Endodermal cell (in vitro differentiated cells): ENCODE data around the gene CCRL2. TPM values are rescaled to one million over a fixed set of nuclear protein-coding genes. Genes with fewer than 3 reads are reported as not detected.
A peak's percentile ranks its signal among the peaks of the same experiment; 100 is the strongest.

Experiments
- DNase-seq: peaks from one replicate; pipeline ENCODE4 v3.0.0-alpha.2; 2017
- H3K27ac ChIP-seq: 2 replicates; pipeline ENCODE4 v1.5.1; 2013; ENCODE audit warnings: mild to moderate bottlenecking, low read depth, low read length, moderate library complexity
- H3K27me3 ChIP-seq: 2 replicates; pipeline ENCODE4 v1.6.1; 2013; ENCODE audit warnings: mild to moderate bottlenecking, low read length, moderate library complexity; ENCODE audit not compliant: insufficient read depth, control insufficient read depth, poor library complexity, severe bottlenecking
- H3K36me3 ChIP-seq: 2 replicates; pipeline ENCODE4 v1.7.0; 2013; ENCODE audit warnings: mild to moderate bottlenecking, low read length, moderate library complexity; ENCODE audit not compliant: control insufficient read depth, insufficient read depth
- H3K4me1 ChIP-seq: one replicate; pipeline ENCODE4 v1.7.0; 2013; ENCODE audit warnings: low read length; ENCODE audit not compliant: control insufficient read depth, insufficient read depth
- H3K4me3 ChIP-seq: 2 replicates; pipeline ENCODE4 v1.5.1; 2013; ENCODE audit warnings: mild to moderate bottlenecking, low read length, moderate library complexity
- H3K9ac ChIP-seq: 2 replicates; pipeline ENCODE4 v1.6.1; 2013; ENCODE audit warnings: mild to moderate bottlenecking, low read length, moderate library complexity; ENCODE audit not compliant: poor library complexity, severe bottlenecking; ENCODE audit errors: extremely low read depth
- H3K9me3 ChIP-seq: 2 replicates; pipeline ENCODE4 v1.6.1; 2013; ENCODE audit warnings: mild to moderate bottlenecking, low read length, moderate library complexity; ENCODE audit not compliant: control insufficient read depth
- H3K27ac Mint-ChIP-seq: 2 replicates; pipeline ENCODE4 v1.8.0; 2020; ENCODE audit warnings: mixed read lengths
- H3K27me3 Mint-ChIP-seq: 2 replicates; pipeline ENCODE4 v1.8.0; 2021; ENCODE audit warnings: mild to moderate bottlenecking, mixed read lengths; ENCODE audit not compliant: insufficient read depth
- H3K36me3 Mint-ChIP-seq: 2 replicates; pipeline ENCODE4 v1.8.0; 2020; ENCODE audit warnings: low read depth, mixed read lengths
- H3K4me1 Mint-ChIP-seq: 2 replicates; pipeline ENCODE4 v1.8.0; 2020; ENCODE audit warnings: mixed read lengths
- H3K4me3 Mint-ChIP-seq: 2 replicates; pipeline ENCODE4 v1.8.0; 2020; ENCODE audit warnings: mild to moderate bottlenecking, moderate library complexity, mixed read lengths
- H3K9me3 Mint-ChIP-seq: 2 replicates; pipeline ENCODE4 v1.8.0; 2020; ENCODE audit warnings: mild to moderate bottlenecking, mixed read lengths
- WGBS, 2 experiments: methylation state at CpG; one replicate each; pipeline versions ENCODE4 v1.1.5 to v1.1.7; 2013; ENCODE audit warnings: missing lambda C conversion rate in 2 of 2, mixed read lengths in 1 of 2; ENCODE audit not compliant: insufficient coverage in 1 of 2, insufficient read length in 1 of 2; 5-methylcytosine and 5-hydroxymethylcytosine counted together
- long read RNA-seq, 4 experiments: library from polyadenylated mRNA in 2 of 4; library from RNA in 1 of 4; library from capped mRNA in 1 of 4; stranded (forward) in 3 of 4; unstranded in 1 of 4; transcript quantifications; one replicate each; pipeline ENCODE4 v2.0.0, GENCODE V29; 2020 to 2021; ENCODE audit warnings: inconsistent platforms in 1 of 4
- polyA plus RNA-seq, 2 experiments: library from polyadenylated mRNA; stranded (reverse); fragments of 50-300 nt; gene quantifications; one replicate each; pipeline ENCODE4 v1.2.3, GENCODE V29; 2013
- total RNA-seq, 2 donors: library from RNA; stranded (reverse); fragmentation: NEBNext Ultra II Directional in 1 of 2; extraction: Animal tissue kit (Norgen Biotek cat#: 25700) in 1 of 2; gene quantifications; 2 replicates in 1 of 2; 3 replicates in 1 of 2; pipeline ENCODE4 v1.2.1, GENCODE V29; 2021
- TF ChIP-seq, protein P1 (sequence below): fragments of 200-600 bp; sonication (generic); conservative IDR thresholded peaks from 2 replicates; pipeline ENCODE4 v1.5.0; 2021; ENCODE audit warnings: antibody characterized with exemption, mild to moderate bottlenecking

The CCRL2 gene, protein sequence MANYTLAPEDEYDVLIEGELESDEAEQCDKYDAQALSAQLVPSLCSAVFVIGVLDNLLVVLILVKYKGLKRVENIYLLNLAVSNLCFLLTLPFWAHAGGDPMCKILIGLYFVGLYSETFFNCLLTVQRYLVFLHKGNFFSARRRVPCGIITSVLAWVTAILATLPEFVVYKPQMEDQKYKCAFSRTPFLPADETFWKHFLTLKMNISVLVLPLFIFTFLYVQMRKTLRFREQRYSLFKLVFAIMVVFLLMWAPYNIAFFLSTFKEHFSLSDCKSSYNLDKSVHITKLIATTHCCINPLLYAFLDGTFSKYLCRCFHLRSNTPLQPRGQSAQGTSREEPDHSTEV
- total RNA-seq, result not detected
- polyA plus RNA-seq (2013, experiment 1 of 2), result not detected
- not detected for polyA plus RNA-seq (2013, experiment 2 of 2)
- long read RNA-seq, experiment 1, result 0 reads
- long read RNA-seq, experiment 2, result 0 reads
- long read RNA-seq, experiment 3, result 0 reads
- long read RNA-seq, experiment 4, result 0 reads

DNA sequence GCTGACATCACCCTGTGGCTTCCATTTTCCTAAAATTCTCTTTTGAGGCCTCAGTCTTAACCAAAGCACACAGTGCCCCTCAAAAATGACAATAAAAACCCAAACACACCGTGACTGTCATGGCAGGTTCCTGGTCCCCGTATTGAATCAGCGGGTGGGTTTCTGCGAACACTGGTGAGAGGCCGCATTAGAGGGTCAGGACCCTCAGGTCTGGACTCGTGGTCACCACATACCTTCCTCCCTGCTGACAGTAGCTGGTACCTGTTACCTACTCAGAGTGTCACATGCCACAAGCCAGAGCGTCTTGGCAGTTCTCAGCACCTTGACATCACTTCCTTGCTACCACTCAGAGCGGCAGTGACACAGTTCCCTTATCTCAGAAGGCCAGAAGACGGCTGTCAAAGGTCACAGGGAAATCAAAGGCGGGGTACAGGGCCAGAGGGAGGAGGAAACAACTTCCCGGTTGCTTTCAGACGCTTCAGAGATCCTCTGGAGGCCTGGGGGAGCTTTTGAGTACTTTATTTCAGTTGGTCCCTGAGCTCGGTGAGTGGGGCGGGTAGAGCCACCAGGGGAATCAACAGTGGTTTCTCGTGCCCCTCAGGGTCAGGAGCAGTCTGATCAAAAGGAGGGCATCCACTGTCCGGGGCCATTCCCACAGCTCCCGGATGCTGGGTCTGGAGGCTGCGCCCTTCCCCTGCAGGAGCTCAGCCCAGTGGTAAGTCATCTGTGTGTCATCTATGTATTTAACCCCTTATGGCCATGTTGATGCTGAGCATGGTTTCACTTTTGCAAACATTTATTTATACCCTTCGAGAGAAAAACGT, at the start of gene CCRL2, which contains the start of gene CCR5AS:
Gene CCRL2, plus strand, starts transcription at position 472 of the 824 bp plus-strand sequence. CDS start 821 bp downstream, outside the sequence.
Gene CCR5AS, minus strand, starts transcription at position 279 of the 824 bp plus-strand sequence.
- no peak within 1 kb of the TSS for H3K27ac ChIP-seq
- no peak within 1 kb of the TSS for H3K9ac ChIP-seq
- Mint-ChIP-seq H3K36me3 (no peaks in the 10 kb centered on the region), H3K27ac (no peak within 1 kb of the TSS), H3K9me3 (peaks cover 5% of the 10 kb centered on the region), H3K27me3 (no peaks in the 10 kb centered on the region), H3K4me1 (no peaks in the 10 kb centered on the region), H3K4me3 (no peak within 1 kb of the TSS)
- 80 to 89% methylated on average over 20 of the region's 20 CpGs for WGBS, 2 experiments
- peaks cover 4% of the 10 kb centered on the region for H3K9me3 ChIP-seq
- TF ChIP-seq, protein P1, sequence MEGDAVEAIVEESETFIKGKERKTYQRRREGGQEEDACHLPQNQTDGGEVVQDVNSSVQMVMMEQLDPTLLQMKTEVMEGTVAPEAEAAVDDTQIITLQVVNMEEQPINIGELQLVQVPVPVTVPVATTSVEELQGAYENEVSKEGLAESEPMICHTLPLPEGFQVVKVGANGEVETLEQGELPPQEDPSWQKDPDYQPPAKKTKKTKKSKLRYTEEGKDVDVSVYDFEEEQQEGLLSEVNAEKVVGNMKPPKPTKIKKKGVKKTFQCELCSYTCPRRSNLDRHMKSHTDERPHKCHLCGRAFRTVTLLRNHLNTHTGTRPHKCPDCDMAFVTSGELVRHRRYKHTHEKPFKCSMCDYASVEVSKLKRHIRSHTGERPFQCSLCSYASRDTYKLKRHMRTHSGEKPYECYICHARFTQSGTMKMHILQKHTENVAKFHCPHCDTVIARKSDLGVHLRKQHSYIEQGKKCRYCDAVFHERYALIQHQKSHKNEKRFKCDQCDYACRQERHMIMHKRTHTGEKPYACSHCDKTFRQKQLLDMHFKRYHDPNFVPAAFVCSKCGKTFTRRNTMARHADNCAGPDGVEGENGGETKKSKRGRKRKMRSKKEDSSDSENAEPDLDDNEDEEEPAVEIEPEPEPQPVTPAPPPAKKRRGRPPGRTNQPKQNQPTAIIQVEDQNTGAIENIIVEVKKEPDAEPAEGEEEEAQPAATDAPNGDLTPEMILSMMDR, result no peak
- no peak within 1 kb of the TSS for H3K4me3 ChIP-seq
- no peaks in the 10 kb centered on the region for H3K4me1 ChIP-seq
- no peaks in the 10 kb centered on the region for H3K36me3 ChIP-seq
- no peak for DNase-seq
- H3K27me3 ChIP-seq, result no peaks in the 10 kb centered on the region

DNA sequence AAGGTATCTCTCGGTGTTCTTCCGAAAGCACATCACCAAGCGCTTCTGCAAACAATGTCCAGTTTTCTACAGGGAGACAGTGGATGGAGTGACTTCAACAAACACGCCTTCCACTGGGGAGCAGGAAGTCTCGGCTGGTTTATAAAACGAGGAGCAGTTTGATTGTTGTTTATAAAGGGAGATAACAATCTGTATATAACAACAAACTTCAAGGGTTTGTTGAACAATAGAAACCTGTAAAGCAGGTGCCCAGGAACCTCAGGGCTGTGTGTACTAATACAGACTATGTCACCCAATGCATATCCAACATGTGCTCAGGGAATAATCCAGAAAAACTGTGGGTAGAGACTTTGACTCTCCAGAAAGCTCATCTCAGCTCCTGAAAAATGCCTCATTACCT, 48.6 kb upstream of the CCRL2 start:
- Histone ChIP-seq H3K27ac (no peak overlapping the region), H3K9ac (no peak overlapping the region), H3K27me3 (peaks cover 55% of the 10 kb centered on the region), H3K9me3 (no peaks in the 10 kb centered on the region), H3K4me3 (no peak overlapping the region), H3K4me1 (peaks cover 9% of the 10 kb centered on the region), H3K36me3 (no peaks in the 10 kb centered on the region)
- Mint-ChIP-seq H3K4me1 (peaks cover 24% of the 10 kb centered on the region), H3K4me3 (no peak overlapping the region), H3K27me3 (peaks cover 55% of the 10 kb centered on the region), H3K36me3 (no peaks in the 10 kb centered on the region), H3K9me3 (no peaks in the 10 kb centered on the region), H3K27ac (no peak overlapping the region)
- TF ChIP-seq, protein P1, result no peak
- 97 to 100% methylated on average over 3 to 6 of the region's 6 CpGs for WGBS, 2 experiments
- DNase-seq, result no peak

DNA sequence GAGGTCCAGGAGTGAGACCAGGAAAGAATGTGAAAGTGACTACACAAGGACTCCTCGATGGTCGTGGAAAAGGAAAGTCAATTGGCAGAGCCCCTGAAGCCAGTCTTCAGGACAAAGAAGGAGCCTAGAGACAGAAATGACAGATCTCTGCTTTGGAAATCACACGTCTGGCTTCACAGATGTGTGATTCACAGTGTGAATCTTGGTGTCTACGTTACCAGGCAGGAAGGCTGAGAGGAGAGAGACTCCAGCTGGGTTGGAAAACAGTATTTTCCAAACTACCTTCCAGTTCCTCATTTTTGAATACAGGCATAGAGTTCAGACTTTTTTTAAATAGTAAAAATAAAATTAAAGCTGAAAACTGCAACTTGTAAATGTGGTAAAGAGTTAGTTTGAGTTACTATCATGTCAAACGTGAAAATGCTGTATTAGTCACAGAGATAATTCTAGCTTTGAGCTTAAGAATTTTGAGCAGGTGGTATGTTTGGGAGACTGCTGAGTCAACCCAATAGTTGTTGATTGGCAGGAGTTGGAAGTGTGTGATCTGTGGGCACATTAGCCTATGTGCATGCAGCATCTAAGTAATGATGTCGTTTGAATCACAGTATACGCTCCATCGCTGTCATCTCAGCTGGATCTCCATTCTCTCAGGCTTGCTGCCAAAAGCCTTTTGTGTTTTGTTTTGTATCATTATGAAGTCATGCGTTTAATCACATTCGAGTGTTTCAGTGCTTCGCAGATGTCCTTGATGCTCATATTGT, 47.1 kb upstream of the CCRL2 start:
- no peak overlapping the region for H3K9ac ChIP-seq
- no peaks in the 10 kb centered on the region for H3K9me3 Mint-ChIP-seq
- no peaks in the 10 kb centered on the region for H3K9me3 ChIP-seq
- peaks cover 23% of the 10 kb centered on the region for H3K4me1 Mint-ChIP-seq
- no peak overlapping the region for H3K27ac Mint-ChIP-seq
- peaks cover 40% of the 10 kb centered on the region for H3K27me3 Mint-ChIP-seq
- TF ChIP-seq, protein P1, result no peak
- no peak for DNase-seq
- 78 to 87% methylated on average over 6 to 11 of the region's 11 CpGs for WGBS, 2 experiments
- H3K4me3 Mint-ChIP-seq, result no peak overlapping the region
- H3K27ac ChIP-seq, result peak overlapping the region; percentile 59
- H3K36me3 ChIP-seq, result no peaks in the 10 kb centered on the region
- H3K4me1 ChIP-seq, result peaks cover 9% of the 10 kb centered on the region
- no peak overlapping the region for H3K4me3 ChIP-seq
- no peaks in the 10 kb centered on the region for H3K36me3 Mint-ChIP-seq
- peaks cover 40% of the 10 kb centered on the region for H3K27me3 ChIP-seq
